ENCODE measurements around the gene AKNA.

The AKNA gene

DNA sequence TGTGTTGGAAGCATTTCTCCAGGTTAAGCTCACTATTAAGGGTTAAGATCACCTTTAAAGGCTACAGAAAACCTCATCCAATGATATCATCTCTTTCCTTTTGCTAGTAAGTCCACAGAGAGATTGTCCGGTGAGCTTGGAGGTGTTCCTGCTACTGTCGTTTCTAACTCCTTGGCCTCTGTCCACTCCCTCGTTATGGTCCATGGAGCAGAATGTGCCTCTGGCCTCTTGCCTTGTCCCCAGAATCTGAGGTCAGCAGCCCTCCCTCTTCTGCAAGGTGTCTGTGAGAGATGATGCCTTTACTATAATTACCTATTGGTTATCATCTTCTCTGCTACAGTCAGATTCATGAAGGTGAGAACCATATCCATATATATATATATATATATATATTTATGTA lies 43.1 kb downstream of the AKNA start:
- DNase-seq (ENCODE audit: low read depth) = no peak
- TF ChIP-seq, protein P1, sequence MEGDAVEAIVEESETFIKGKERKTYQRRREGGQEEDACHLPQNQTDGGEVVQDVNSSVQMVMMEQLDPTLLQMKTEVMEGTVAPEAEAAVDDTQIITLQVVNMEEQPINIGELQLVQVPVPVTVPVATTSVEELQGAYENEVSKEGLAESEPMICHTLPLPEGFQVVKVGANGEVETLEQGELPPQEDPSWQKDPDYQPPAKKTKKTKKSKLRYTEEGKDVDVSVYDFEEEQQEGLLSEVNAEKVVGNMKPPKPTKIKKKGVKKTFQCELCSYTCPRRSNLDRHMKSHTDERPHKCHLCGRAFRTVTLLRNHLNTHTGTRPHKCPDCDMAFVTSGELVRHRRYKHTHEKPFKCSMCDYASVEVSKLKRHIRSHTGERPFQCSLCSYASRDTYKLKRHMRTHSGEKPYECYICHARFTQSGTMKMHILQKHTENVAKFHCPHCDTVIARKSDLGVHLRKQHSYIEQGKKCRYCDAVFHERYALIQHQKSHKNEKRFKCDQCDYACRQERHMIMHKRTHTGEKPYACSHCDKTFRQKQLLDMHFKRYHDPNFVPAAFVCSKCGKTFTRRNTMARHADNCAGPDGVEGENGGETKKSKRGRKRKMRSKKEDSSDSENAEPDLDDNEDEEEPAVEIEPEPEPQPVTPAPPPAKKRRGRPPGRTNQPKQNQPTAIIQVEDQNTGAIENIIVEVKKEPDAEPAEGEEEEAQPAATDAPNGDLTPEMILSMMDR (conservative IDR thresholded peaks at IDR 0.05; ENCODE audit: low read depth, low read length) = no peak
- no peak overlapping the region for H3K4me3 ChIP-seq (ENCODE audit: low read length)

DNA sequence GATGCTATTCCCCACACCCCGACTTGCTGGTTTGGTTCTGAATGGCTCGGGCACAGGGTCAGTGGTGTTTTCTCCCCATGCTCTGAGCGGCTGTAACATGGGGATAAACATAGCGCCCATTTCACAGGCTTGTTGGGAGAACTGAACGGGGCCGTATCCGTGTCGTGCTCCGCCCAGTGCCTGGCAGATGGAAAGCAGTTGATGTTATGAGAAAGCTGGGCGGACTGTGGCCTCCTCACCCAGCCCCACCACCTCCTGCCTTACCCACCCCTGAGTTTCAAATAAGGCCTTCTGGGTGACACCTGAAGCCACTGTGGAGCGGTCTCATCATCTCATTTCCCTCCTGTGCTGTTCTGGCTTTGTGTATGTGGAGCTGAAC lies 43.6 kb downstream of the AKNA start:
- DNase-seq (ENCODE audit: low read depth) = no peak
- TF ChIP-seq, protein P1 (conservative IDR thresholded peaks at IDR 0.05; ENCODE audit: low read depth, low read length) = no peak
- H3K4me3 ChIP-seq (ENCODE audit: low read length) = no peak overlapping the region

DNA sequence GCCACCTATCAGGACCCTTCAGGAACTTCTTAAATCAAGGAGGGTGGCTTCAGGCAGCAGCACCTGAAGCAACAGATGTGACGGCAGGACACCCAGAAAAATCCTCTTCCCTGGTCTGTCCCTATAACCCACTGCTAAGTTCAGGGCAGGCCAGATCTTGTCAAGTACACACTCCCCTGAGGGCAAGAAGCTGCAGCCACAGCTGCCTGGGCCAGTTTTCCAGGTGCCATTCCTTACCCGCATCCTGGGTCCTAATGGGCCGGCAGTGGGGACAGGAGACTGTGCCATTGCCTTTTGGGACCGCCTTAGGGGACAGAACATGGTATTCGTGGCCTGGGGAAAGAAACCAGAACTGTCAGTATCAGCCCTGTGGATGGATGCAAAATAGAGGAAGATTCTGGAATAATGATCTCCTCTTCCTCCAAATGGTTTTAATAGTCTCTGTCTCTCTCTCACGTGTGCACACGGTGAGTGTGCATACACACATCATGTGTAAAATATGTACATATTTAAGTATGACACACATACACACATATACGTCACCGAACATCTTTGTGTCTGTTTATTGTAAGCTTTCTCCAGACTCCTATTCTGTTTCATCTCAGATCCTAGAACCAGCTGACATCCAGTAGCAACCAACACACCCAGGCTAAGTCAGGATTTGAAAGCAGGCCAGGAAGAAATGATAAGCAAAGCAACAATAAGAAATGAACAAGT lies 44.2 kb downstream of the AKNA start:
- DNase-seq (ENCODE audit: low read depth) = no peak
- H3K4me3 ChIP-seq (ENCODE audit: low read length) = no peak overlapping the region
- TF ChIP-seq, protein P1 (conservative IDR thresholded peaks at IDR 0.05; ENCODE audit: low read depth, low read length) = no peak

DNA sequence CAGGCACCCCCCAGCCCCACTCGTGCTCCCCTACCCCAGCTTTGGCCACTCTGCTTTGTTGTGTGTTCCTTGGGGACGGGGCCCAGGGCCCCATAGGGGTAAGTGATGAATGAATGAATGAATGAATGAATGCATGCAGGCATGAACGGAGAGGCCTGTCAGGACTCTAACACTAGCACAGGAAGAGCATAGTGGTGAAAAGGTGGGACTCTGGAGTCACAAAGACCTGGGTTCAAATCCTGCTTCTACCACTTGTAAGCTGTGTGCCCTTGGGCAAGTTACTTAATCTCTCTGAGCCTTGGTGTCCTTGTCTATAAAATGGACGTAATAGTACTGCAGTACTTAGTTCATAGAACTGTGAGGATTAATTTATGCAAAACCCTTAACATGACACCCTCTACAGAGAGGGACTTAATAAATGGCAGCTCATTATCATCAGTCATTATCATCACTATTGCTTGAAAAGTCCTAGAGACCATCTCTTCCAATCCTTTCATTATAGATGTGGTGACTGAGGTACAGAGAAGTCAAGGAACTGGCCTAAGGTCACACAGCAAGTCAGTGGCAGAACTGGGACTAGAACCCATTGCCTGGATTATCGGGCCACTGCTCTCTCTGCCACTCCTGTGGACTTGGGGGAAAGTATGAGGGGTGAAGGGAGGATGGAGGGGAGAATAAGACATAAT lies 44.9 kb downstream of the AKNA start:
- TF ChIP-seq, protein P1 (conservative IDR thresholded peaks at IDR 0.05; ENCODE audit: low read depth, low read length) = no peak
- no peak overlapping the region for H3K4me3 ChIP-seq (ENCODE audit: low read length)
- DNase-seq (ENCODE audit: low read depth) = no peak

DNA sequence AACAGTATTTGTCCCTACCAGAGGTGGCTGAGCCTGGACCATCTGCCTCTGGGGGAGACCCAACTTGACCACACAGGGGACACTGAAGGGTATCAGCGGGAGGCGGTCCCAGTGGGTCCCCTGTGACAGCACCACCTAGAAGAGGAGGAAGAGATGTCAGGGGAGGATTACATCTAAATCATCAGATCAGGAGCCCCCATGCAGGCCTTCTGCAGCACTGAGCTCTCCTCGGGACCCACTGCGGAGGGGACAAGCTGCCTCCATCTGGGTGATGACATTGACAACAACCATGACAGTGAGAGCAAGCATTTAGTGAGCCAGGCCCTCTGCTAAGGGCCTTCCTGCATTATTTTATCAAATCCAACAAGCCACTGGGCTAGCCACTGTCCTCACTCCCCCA lies 45.8 kb downstream of the AKNA start:
- no peak for DNase-seq (ENCODE audit: low read depth)
- TF ChIP-seq, protein P1 (conservative IDR thresholded peaks at IDR 0.05; ENCODE audit: low read depth, low read length) = no peak
- H3K4me3 ChIP-seq (ENCODE audit: low read length) = no peak overlapping the region

DNA sequence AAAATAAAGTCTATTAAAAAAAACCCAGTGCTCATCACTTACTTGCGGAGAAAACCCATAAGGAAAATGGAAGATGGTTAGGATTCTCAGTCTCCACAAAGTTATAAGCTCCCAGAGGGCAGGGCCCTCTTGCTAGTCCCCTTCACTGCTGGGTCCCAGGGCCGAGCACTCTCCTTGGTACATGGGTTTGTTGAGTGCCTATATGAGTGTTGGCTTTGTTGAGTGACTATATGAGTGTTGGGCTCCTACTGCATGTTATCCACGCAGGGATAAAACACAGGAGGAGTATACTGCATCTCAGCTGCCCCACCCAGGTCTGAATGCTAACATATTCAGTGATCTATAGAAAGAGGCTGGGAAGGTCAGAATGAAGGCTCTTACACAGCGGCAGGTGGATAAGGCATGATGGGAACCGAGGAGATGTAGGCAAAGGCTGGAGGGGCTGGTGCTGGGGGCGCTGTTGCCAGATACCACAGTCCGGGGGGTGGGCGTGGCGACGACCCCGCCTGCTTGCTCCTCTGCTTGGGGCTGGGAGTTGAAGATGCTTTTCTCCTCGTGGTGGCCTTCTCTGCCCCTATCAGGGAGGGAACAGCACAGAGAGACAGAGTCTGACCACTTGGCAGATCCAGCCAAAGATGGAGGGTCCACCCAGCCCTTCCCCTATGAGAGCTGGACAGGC lies 46.5 kb downstream of the AKNA start:
- no peak overlapping the region for H3K4me3 ChIP-seq (ENCODE audit: low read length)
- DNase-seq (ENCODE audit: low read depth) = no peak
- TF ChIP-seq, protein P1 (conservative IDR thresholded peaks at IDR 0.05; ENCODE audit: low read depth, low read length) = no peak
